CD14-positive monocyte (primary cell): Measurements from ENCODE around the gene DDX31. TPM values are rescaled to one million over a fixed set of nuclear protein-coding genes. Genes with fewer than 3 reads are reported as not detected.

Source experiments
- DNase-seq, 3 donors: peaks; one replicate each; pipeline ENCODE4 v3.0.0-alpha.2; 2011 to 2022
- H2AFZ ChIP-seq: 2 replicates; pipeline ENCODE4 v1.6.0; 2012; ENCODE audit warnings: mild to moderate bottlenecking, low read depth, low read length, inconsistent platforms; ENCODE audit not compliant: insufficient read depth, poor library complexity, severe bottlenecking
- H3K27ac ChIP-seq, 2 donors: 1 replicate in 1 of 2; 2 replicates in 1 of 2; pipeline ENCODE4 v1.5.1; 2012 to 2013; ENCODE audit warnings: low read length in 2 of 2, control low read depth in 1 of 2, inconsistent platforms in 1 of 2, low read depth in 1 of 2, mild to moderate bottlenecking in 1 of 2
- H3K27me3 ChIP-seq, 2 donors: one replicate each; pipeline versions ENCODE4 v1.6.0 to v1.6.1; 2011 to 2013; ENCODE audit warnings: low read length in 2 of 2; ENCODE audit not compliant: control insufficient read depth in 2 of 2, insufficient read depth in 2 of 2
- H3K36me3 ChIP-seq, 2 donors: replicated peaks in 1 of 2; 1 replicate in 1 of 2; 2 replicates in 1 of 2; pipeline versions ENCODE4 v1.5.1 to v1.6.1; 2012 to 2013; ENCODE audit warnings: low read length in 2 of 2, control low read depth in 1 of 2, inconsistent platforms in 1 of 2, mild to moderate bottlenecking in 1 of 2; ENCODE audit not compliant: insufficient read depth in 2 of 2, control insufficient read depth in 1 of 2
- H3K4me1 ChIP-seq, 2 donors: 1 replicate in 1 of 2; 2 replicates in 1 of 2; pipeline versions ENCODE4 v1.5.1 to v1.6.1; 2012 to 2013; ENCODE audit warnings: low read length in 2 of 2, control low read depth in 1 of 2, inconsistent platforms in 1 of 2, mild to moderate bottlenecking in 1 of 2, moderate library complexity in 1 of 2; ENCODE audit not compliant: insufficient read depth in 2 of 2, control insufficient read depth in 1 of 2
- H3K4me2 ChIP-seq: replicated peaks from 2 replicates; pipeline ENCODE3; 2012; ENCODE audit warnings: low read length, moderate library complexity, mild to moderate bottlenecking; ENCODE audit not compliant: poor library complexity, severe bottlenecking; ENCODE audit errors: extremely low read depth
- H3K4me3 ChIP-seq, 3 experiments: fragments of 200-600 bp in 1 of 3; sonication (generic) in 1 of 3; replicated peaks in 1 of 3; 1 replicate in 2 of 3; 2 replicates in 1 of 3; pipeline ENCODE4 v1.5.1; 2011 to 2013; ENCODE audit warnings: low read length in 3 of 3, mild to moderate bottlenecking in 3 of 3, control low read depth in 2 of 3, low read depth in 2 of 3, inconsistent platforms in 1 of 3, moderate library complexity in 1 of 3
- H3K79me2 ChIP-seq: 2 replicates; pipeline ENCODE4 v1.6.0; 2012; ENCODE audit warnings: mild to moderate bottlenecking, control low read depth, inconsistent platforms, low read length, moderate library complexity; ENCODE audit not compliant: insufficient read depth
- H3K9ac ChIP-seq: 2 replicates; pipeline ENCODE4 v1.6.0; 2017; ENCODE audit warnings: low read length, mild to moderate bottlenecking; ENCODE audit not compliant: insufficient read depth, poor library complexity, severe bottlenecking
- H3K9me3 ChIP-seq, 2 donors: replicated peaks in 1 of 2; 1 replicate in 1 of 2; 2 replicates in 1 of 2; pipeline versions ENCODE4 v1.5.1 to v1.6.1; 2012 to 2013; ENCODE audit warnings: low read length in 2 of 2, control low read depth in 1 of 2; ENCODE audit not compliant: control insufficient read depth in 1 of 2, insufficient read depth in 1 of 2
- H4K20me1 ChIP-seq: 2 replicates; pipeline ENCODE4 v1.6.0; 2012; ENCODE audit warnings: mild to moderate bottlenecking, low read length, control low read depth, moderate library complexity; ENCODE audit not compliant: insufficient read depth
- H3K27ac Mint-ChIP-seq, 7 donors: one replicate each; pipeline ENCODE4 v1.8.0; 2020; ENCODE audit warnings: mild to moderate bottlenecking in 7 of 7, mixed read lengths in 7 of 7, moderate library complexity in 6 of 7, inconsistent platforms in 2 of 7
- H3K27me3 Mint-ChIP-seq, 3 donors: one replicate each; pipeline ENCODE4 v1.8.0; 2021 to 2022; ENCODE audit warnings: low read depth in 3 of 3, mild to moderate bottlenecking in 3 of 3, mixed read lengths in 3 of 3, moderate library complexity in 3 of 3, inconsistent platforms in 1 of 3
- H3K36me3 Mint-ChIP-seq, 2 donors: one replicate each; pipeline ENCODE4 v1.8.0; 2020; ENCODE audit warnings: mixed read lengths in 2 of 2, inconsistent platforms in 1 of 2, mild to moderate bottlenecking in 1 of 2
- H3K4me1 Mint-ChIP-seq: one replicate; pipeline ENCODE4 v1.8.0; 2020; ENCODE audit warnings: mild to moderate bottlenecking, mixed read lengths
- H3K4me3 Mint-ChIP-seq, 2 donors: one replicate each; pipeline ENCODE4 v1.8.0; 2020; ENCODE audit warnings: mild to moderate bottlenecking in 2 of 2, mixed read lengths in 2 of 2, moderate library complexity in 1 of 2
- H3K9me3 Mint-ChIP-seq, 7 donors: one replicate each; pipeline ENCODE4 v1.8.0; 2020 to 2022; ENCODE audit warnings: mixed read lengths in 7 of 7, mild to moderate bottlenecking in 6 of 7, moderate library complexity in 6 of 7, inconsistent platforms in 2 of 7
- CTCF ChIP-seq: fragments of 200-600 bp; IDR thresholded peaks from one replicate; pipeline ENCODE4 v1.8.0; 2022; ENCODE audit warnings: antibody characterized with exemption, mild to moderate bottlenecking
- WGBS: methylation state at CpG from one replicate; pipeline ENCODE4 v1.1.5; 2013; ENCODE audit warnings: missing lambda C conversion rate; ENCODE audit not compliant: insufficient coverage; 5-methylcytosine and 5-hydroxymethylcytosine counted together
- intact Hi-C, 2 donors: fragments of 100-400 bp; cut with micrococcal nuclease; formaldehyde crosslinking; loops; one replicate each; pipeline versions ENCODE4 v1.15.0 to v1.15.1; 2023
- polyA plus RNA-seq, 3 donors: library from polyadenylated mRNA; depleted of rRNA in 1 of 3; unstranded in 2 of 3; stranded (reverse) in 1 of 3; fragments of 300-500 nt in 2 of 3; fragments of >200 nt in 1 of 3; fragmentation: Illumina TruSeq in 2 of 3; gene quantifications; 1 replicate in 2 of 3; 2 replicates in 1 of 3; pipeline ENCODE4 v1.2.3, GENCODE V29; 2012 to 2021

The DDX31 gene
- polyA plus RNA-seq, 3 donors = 1.1 to 4.2 (median 1.5) TPM

- intact Hi-C loops = no loop called here
- H3K36me3 ChIP-seq = peaks cover 21 to 54% of the 10 kb centered on the region in 2 donors
- 95% methylated on average over 5 of the region's 8 CpGs for WGBS
Measured at GRCh38 chr9:132628746-132629145, 41.0 kb downstream of the DDX31 start.

DNA sequence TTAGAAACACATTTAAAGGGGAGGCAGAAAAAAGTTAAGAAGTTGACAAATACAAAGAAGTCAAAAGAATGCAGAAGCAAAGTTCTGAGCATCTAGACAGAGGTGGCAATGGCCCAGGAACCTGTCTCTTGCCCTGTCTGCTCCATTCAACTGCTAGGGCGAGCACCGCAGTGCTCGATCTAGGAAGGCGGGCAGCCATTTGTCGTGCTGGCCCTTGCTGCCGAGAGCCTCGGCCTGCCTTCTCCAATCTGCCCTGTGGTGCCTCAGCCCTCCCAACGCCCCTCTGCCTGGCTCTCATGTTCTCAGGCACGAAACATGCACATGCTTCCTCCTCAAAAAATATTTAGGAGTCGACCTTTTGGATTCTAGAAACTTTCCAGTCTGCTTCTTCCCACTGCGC is 42.2 kb downstream of the DDX31 start:
- H3K36me3 Mint-ChIP-seq = peaks cover 62 to 67% of the 10 kb centered on the region in 2 donors
- 92% methylated on average over 8 of the region's 11 CpGs for WGBS
- Histone ChIP-seq H3K36me3 (peaks cover 23 to 57% of the 10 kb centered on the region in 2 donors), H3K27ac (no peak overlapping the region), H2AFZ (no peak overlapping the region), H3K79me2 (no peaks in the 10 kb centered on the region), H3K9ac (no peak overlapping the region), H3K4me3 (no peak overlapping the region), H4K20me1 (no peaks in the 10 kb centered on the region), H3K4me2 (no peak overlapping the region), H3K4me1 (no peaks in the 10 kb centered on the region), H3K27me3 (no peaks in the 10 kb centered on the region), H3K9me3 (no peaks in the 10 kb centered on the region)
- no peak overlapping the region for H3K27ac Mint-ChIP-seq
- no peak overlapping the region for H3K4me3 Mint-ChIP-seq
- peaks cover 0 to 3% (median 0%) of the 10 kb centered on the region in 3 donors for H3K27me3 Mint-ChIP-seq
- H3K9me3 Mint-ChIP-seq = no peaks in the 10 kb centered on the region
- no peaks in the 10 kb centered on the region for H3K4me1 Mint-ChIP-seq
- DNase-seq = no peak
- no peak for TF ChIP-seq CTCF
- intact Hi-C loops = no loop called here

More at GRCh38 chr9:132628746-132629145, 41.0 kb downstream of the DDX31 start:
- H3K4me2 ChIP-seq = no peak overlapping the region
- no peaks in the 10 kb centered on the region for H3K27me3 ChIP-seq
- Mint-ChIP-seq H3K27me3 (peaks cover 0 to 3% (median 0%) of the 10 kb centered on the region in 3 donors), H3K4me1 (no peaks in the 10 kb centered on the region), H3K9me3 (no peaks in the 10 kb centered on the region), H3K27ac (no peak overlapping the region), H3K4me3 (no peak overlapping the region), H3K36me3 (peaks cover 58 to 59% of the 10 kb centered on the region in 2 donors)
- H3K9me3 ChIP-seq = no peaks in the 10 kb centered on the region
- H3K4me3 ChIP-seq = no peak overlapping the region
- H4K20me1 ChIP-seq = no peaks in the 10 kb centered on the region
- no peak overlapping the region for H2AFZ ChIP-seq
- no peaks in the 10 kb centered on the region for H3K79me2 ChIP-seq
- H3K9ac ChIP-seq = no peak overlapping the region
- no peaks in the 10 kb centered on the region for H3K4me1 ChIP-seq
- DNase-seq = no peak
- TF ChIP-seq CTCF = no peak
- H3K27ac ChIP-seq = no peak overlapping the region
